ENCODE data around the gene RABGGTA. TPM values are rescaled to one million over a fixed set of nuclear protein-coding genes. Genes with fewer than 3 reads are reported as not detected.

RABGGTA gene
- total and polyA plus RNA-seq, 9 of the 15 experiments (the other 6 are each of a cell fraction or from before 2014, with no cell fraction given), result 4.5 to 24.2 (median 15.5) TPM

- no peak overlapping the region for H3K27ac ChIP-seq (ENCODE audit: extremely low read depth, low read depth, low read length)
- TF ChIP-seq HMGN3 (IDR thresholded peaks at IDR 0.05; ENCODE audit: borderline replicate concordance, extremely low read depth, insufficient read length, low read depth, low read length) (no peak), HNRNPK (IDR thresholded peaks at IDR 0.05; ENCODE audit: low read depth, low read length, poor library complexity, severe bottlenecking) (no peak), PBX2 (CRISPR knock-in tag; IDR thresholded peaks at IDR 0.05; ENCODE audit: low read depth) (no peak), PBX2 (tag; conservative IDR thresholded peaks at IDR 0.05; ENCODE audit: low read depth) (no peak), ZNF584 (CRISPR knock-in tag; IDR thresholded peaks at IDR 0.05; ENCODE audit: low read depth) (no peak), NUFIP1 (IDR thresholded peaks at IDR 0.05; ENCODE audit: partially characterized antibody) (no peak), ZNF121 (CRISPR knock-in tag; conservative IDR thresholded peaks at IDR 0.05) (no peak)
- TF ChIP-seq, protein P1, sequence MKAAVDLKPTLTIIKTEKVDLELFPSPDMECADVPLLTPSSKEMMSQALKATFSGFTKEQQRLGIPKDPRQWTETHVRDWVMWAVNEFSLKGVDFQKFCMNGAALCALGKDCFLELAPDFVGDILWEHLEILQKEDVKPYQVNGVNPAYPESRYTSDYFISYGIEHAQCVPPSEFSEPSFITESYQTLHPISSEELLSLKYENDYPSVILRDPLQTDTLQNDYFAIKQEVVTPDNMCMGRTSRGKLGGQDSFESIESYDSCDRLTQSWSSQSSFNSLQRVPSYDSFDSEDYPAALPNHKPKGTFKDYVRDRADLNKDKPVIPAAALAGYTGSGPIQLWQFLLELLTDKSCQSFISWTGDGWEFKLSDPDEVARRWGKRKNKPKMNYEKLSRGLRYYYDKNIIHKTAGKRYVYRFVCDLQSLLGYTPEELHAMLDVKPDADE (conservative IDR thresholded peaks at IDR 0.05; ENCODE audit: control insufficient read depth, low read depth, low read length), result no peak
- TF ChIP-seq, protein P2, sequence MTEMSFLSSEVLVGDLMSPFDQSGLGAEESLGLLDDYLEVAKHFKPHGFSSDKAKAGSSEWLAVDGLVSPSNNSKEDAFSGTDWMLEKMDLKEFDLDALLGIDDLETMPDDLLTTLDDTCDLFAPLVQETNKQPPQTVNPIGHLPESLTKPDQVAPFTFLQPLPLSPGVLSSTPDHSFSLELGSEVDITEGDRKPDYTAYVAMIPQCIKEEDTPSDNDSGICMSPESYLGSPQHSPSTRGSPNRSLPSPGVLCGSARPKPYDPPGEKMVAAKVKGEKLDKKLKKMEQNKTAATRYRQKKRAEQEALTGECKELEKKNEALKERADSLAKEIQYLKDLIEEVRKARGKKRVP (CRISPR knock-in tag; IDR thresholded peaks at IDR 0.05), result no peak
- ChIA-PET POLR2A (no interaction called here), CTCF (ENCODE audit: low intra/inter-chr PET ratio) (interaction anchor here (0.6 kb wide), 1 partner anchor 429 kb away, joined by 3 read pairs; no protein-coding TSS in a partner anchor)
- H3K36me3 ChIP-seq (ENCODE audit: control insufficient read depth, insufficient read depth, low read length), result peaks cover 3% of the 10 kb centered on the region; the same call in 1 of the 3 replicates
- H3K4me3 ChIP-seq, result no peak overlapping the region
- ATAC-seq (no peak), DNase-seq (ENCODE audit: extremely low read depth in 1 of 4, low spot score in 3 of 4) (no peak), FAIRE-seq (no peak)
- no TSS peak for BruUV-seq (replicated peaks)
- H3K4me2 ChIP-seq (ENCODE audit: insufficient read depth, low read length), result no peak overlapping the region
- in situ Hi-C loops (cut with MboI) (no loop called here), intact Hi-C loops (cut with micrococcal nuclease) (no loop called here)
- H3K9me3 ChIP-seq (replicated peaks; ENCODE audit: control insufficient read depth, insufficient read depth, low read depth, low read length), result no peaks in the 10 kb centered on the region
- H3K9me1 ChIP-seq (ENCODE audit: control insufficient read depth, insufficient read depth, low read length), result no peaks in the 10 kb centered on the region
- 15% methylated on average over 4 of the region's 11 CpGs for WGBS (ENCODE audit: insufficient coverage, low coverage, missing lambda C conversion rate)
- H4K20me1 ChIP-seq (replicated peaks; ENCODE audit: control insufficient read depth, insufficient read depth, low read length), result no peaks in the 10 kb centered on the region
- no peak overlapping the region for H3K9ac ChIP-seq (ENCODE audit: insufficient read depth in 1 of 2, low read depth in 2 of 2, low read length in 2 of 2)
- H3K79me2 ChIP-seq (ENCODE audit: control insufficient read depth, insufficient read depth, low read length), result no peaks in the 10 kb centered on the region
- no peaks in the 10 kb centered on the region; a peak in 1 of 5 replicates for H3K4me1 ChIP-seq (replicated peaks in 1 of 2; ENCODE audit: control insufficient read depth in 2 of 2, insufficient read depth in 2 of 2, low read length in 2 of 2)
- H2AFZ ChIP-seq (ENCODE audit: low read depth, low read length), result no peak overlapping the region
- H3K27me3 ChIP-seq (ENCODE audit: control insufficient read depth in 2 of 2, insufficient read depth in 2 of 2, low read length in 2 of 2), result no peaks in the 10 kb centered on the region
These were observed 13.2 kb upstream of the RABGGTA start for GRCh38 chr14:24284501-24285035.

Data from K562 (cell line).